ENCODE data around the gene C3orf22.

C3orf22 gene

GRCh38 chr3:126567696-126568438, 9.1 kb upstream of the C3orf22 start:
- H3K4me3 ChIP-seq (ENCODE audit: low read depth in 1 of 2, low read length in 2 of 2) = no peak overlapping the region
- no peak for TF ChIP-seq CTCF (IDR thresholded peaks at IDR 0.05; ENCODE audit: borderline replicate concordance, extremely low read depth, low read length, poor library complexity, severe bottlenecking)
- no peak for TF ChIP-seq EZH2 (IDR thresholded peaks at IDR 0.05; ENCODE audit: borderline replicate concordance, low read depth, low read length, severe bottlenecking)
- no peak overlapping the region for H3K4me2 ChIP-seq (ENCODE audit: insufficient read depth, low read length)
- H3K36me3 ChIP-seq (ENCODE audit: insufficient read depth, low read length) = no peaks in the 10 kb centered on the region
- no peak overlapping the region for H2AFZ ChIP-seq (ENCODE audit: low read depth, low read length)
- no peak for DNase-seq
- H3K79me2 ChIP-seq (ENCODE audit: insufficient read depth, low read length) = no peaks in the 10 kb centered on the region
- ATAC-seq (ENCODE audit: insufficient read depth, low read depth) = no peak
- no peak overlapping the region for H3K9ac ChIP-seq (ENCODE audit: low read depth, low read length)
- H3K27ac ChIP-seq (ENCODE audit: low read length) = no peak overlapping the region
- H3K9me3 ChIP-seq (ENCODE audit: insufficient read depth, low read length, severe bottlenecking) = no peaks in the 10 kb centered on the region
- no peaks in the 10 kb centered on the region for H3K4me1 ChIP-seq (ENCODE audit: insufficient read depth, low read length)
- H4K20me1 ChIP-seq (ENCODE audit: insufficient read depth, low read length) = no peaks in the 10 kb centered on the region
- no peaks in the 10 kb centered on the region for H3K27me3 ChIP-seq (ENCODE audit: insufficient read depth, low read length, poor library complexity)

- no peak for ATAC-seq (ENCODE audit: insufficient read depth, low read depth)
- Histone ChIP-seq H2AFZ (ENCODE audit: low read depth, low read length) (no peak overlapping the region), H3K27me3 (ENCODE audit: insufficient read depth, low read length, poor library complexity) (no peaks in the 10 kb centered on the region), H3K27ac (ENCODE audit: low read length) (no peak overlapping the region), H3K4me3 (ENCODE audit: low read depth in 1 of 2, low read length in 2 of 2) (no peak overlapping the region), H3K4me2 (ENCODE audit: insufficient read depth, low read length) (no peak overlapping the region), H3K9me3 (ENCODE audit: insufficient read depth, low read length, severe bottlenecking) (no peaks in the 10 kb centered on the region), H4K20me1 (ENCODE audit: insufficient read depth, low read length) (no peaks in the 10 kb centered on the region), H3K9ac (ENCODE audit: low read depth, low read length) (no peak overlapping the region), H3K4me1 (ENCODE audit: insufficient read depth, low read length) (no peaks in the 10 kb centered on the region), H3K79me2 (ENCODE audit: insufficient read depth, low read length) (no peaks in the 10 kb centered on the region), H3K36me3 (ENCODE audit: insufficient read depth, low read length) (no peaks in the 10 kb centered on the region)
- DNase-seq = no peak
- TF ChIP-seq EZH2 (IDR thresholded peaks at IDR 0.05; ENCODE audit: borderline replicate concordance, low read depth, low read length, severe bottlenecking) (no peak), CTCF (IDR thresholded peaks at IDR 0.05; ENCODE audit: borderline replicate concordance, extremely low read depth, low read length, poor library complexity, severe bottlenecking) (no peak)
Measured at GRCh38 chr3:126562737-126563276, 4.1 kb upstream of the C3orf22 start.

GRCh38 chr3:126557761-126558160, 971 bp downstream of the C3orf22 start:
- H3K9ac ChIP-seq (ENCODE audit: low read depth, low read length) = no peak overlapping the region
- H3K4me1 ChIP-seq (ENCODE audit: insufficient read depth, low read length) = no peaks in the 10 kb centered on the region
- TF ChIP-seq CTCF (IDR thresholded peaks at IDR 0.05; ENCODE audit: borderline replicate concordance, extremely low read depth, low read length, poor library complexity, severe bottlenecking) (no peak), EZH2 (IDR thresholded peaks at IDR 0.05; ENCODE audit: borderline replicate concordance, low read depth, low read length, severe bottlenecking) (no peak)
- no peak overlapping the region for H3K27ac ChIP-seq (ENCODE audit: low read length)
- no peaks in the 10 kb centered on the region for H3K9me3 ChIP-seq (ENCODE audit: insufficient read depth, low read length, severe bottlenecking)
- no peaks in the 10 kb centered on the region for H3K36me3 ChIP-seq (ENCODE audit: insufficient read depth, low read length)
- no peak for DNase-seq
- H3K4me2 ChIP-seq (ENCODE audit: insufficient read depth, low read length) = no peak overlapping the region
- H3K79me2 ChIP-seq (ENCODE audit: insufficient read depth, low read length) = no peaks in the 10 kb centered on the region
- no peaks in the 10 kb centered on the region for H4K20me1 ChIP-seq (ENCODE audit: insufficient read depth, low read length)
- no peak overlapping the region for H3K4me3 ChIP-seq (ENCODE audit: low read depth in 1 of 2, low read length in 2 of 2)
- H3K27me3 ChIP-seq (ENCODE audit: insufficient read depth, low read length, poor library complexity) = no peaks in the 10 kb centered on the region
- no peak for ATAC-seq (ENCODE audit: insufficient read depth, low read depth)
- no peak overlapping the region for H2AFZ ChIP-seq (ENCODE audit: low read depth, low read length)
